Effector memory CD4-positive, alpha-beta T cell (primary cell): ENCODE data around the gene PABPC5.

Experiments used
- DNase-seq, 3 donors: peaks; one replicate each; pipeline ENCODE4 v3.0.0-alpha.2; 2020
- H3K27ac ChIP-seq: 2 replicates; pipeline ENCODE4 v1.7.0; 2013; ENCODE audit warnings: mild to moderate bottlenecking, low read length, moderate library complexity; ENCODE audit not compliant: insufficient read depth, poor library complexity, severe bottlenecking
- H3K27me3 ChIP-seq: replicated peaks from 2 replicates; pipeline ENCODE4 v1.7.0; 2013; ENCODE audit warnings: mild to moderate bottlenecking, low read length; ENCODE audit not compliant: insufficient read depth, control insufficient read depth, poor library complexity, severe bottlenecking
- H3K36me3 ChIP-seq: 2 replicates; pipeline ENCODE4 v1.7.0; 2013; ENCODE audit warnings: mild to moderate bottlenecking, low read length, moderate library complexity; ENCODE audit not compliant: control insufficient read depth, insufficient read depth
- H3K4me1 ChIP-seq: 2 replicates; pipeline ENCODE4 v1.7.0; 2013; ENCODE audit warnings: low read length, mild to moderate bottlenecking; ENCODE audit not compliant: control insufficient read depth, insufficient read depth, poor library complexity, severe bottlenecking
- H3K4me3 ChIP-seq: 2 replicates; pipeline ENCODE4 v1.7.0; 2013; ENCODE audit warnings: low read length, low read depth, mild to moderate bottlenecking; ENCODE audit not compliant: insufficient read depth, poor library complexity, severe bottlenecking
- H3K9me3 ChIP-seq: 2 replicates; pipeline ENCODE4 v1.7.0; 2013; ENCODE audit warnings: mild to moderate bottlenecking, low read length, moderate library complexity; ENCODE audit not compliant: control insufficient read depth
- total RNA-seq, 3 donors: gene quantifications; one replicate each; lab custom pipeline; 2026; lab: John Stamatoyannopoulos, UW

PABPC5 gene
- 0 reads per million in 3 donors for total RNA-seq

GRCh38 chrX:91434351-91435168 lies at the start of gene PABPC5:
PABPC5 (plus strand) TSS chrX:91434839; CDS start chrX:91435578, 739 bp downstream.
- no peak for DNase-seq
- Histone ChIP-seq H3K9me3 (no peaks in the 10 kb centered on the region), H3K36me3 (no peaks in the 10 kb centered on the region), H3K27ac (no peak within 1 kb of the TSS), H3K4me3 (no peak within 1 kb of the TSS), H3K27me3 (no peaks in the 10 kb centered on the region), H3K4me1 (no peaks in the 10 kb centered on the region)

GRCh38 chrX:91389026-91389425 lies 45.6 kb upstream of the PABPC5 start:
- Histone ChIP-seq H3K27ac (no peak overlapping the region), H3K9me3 (no peaks in the 10 kb centered on the region), H3K27me3 (no peaks in the 10 kb centered on the region), H3K36me3 (no peaks in the 10 kb centered on the region), H3K4me1 (no peaks in the 10 kb centered on the region), H3K4me3 (no peak overlapping the region)
- DNase-seq: no peak

- Histone ChIP-seq H3K9me3 (no peaks in the 10 kb centered on the region), H3K4me1 (no peaks in the 10 kb centered on the region), H3K27ac (no peak overlapping the region), H3K4me3 (no peak overlapping the region), H3K27me3 (no peaks in the 10 kb centered on the region), H3K36me3 (no peaks in the 10 kb centered on the region)
- DNase-seq: no peak
These were observed 19.9 kb upstream of the PABPC5 start for GRCh38 chrX:91414713-91415112.

DNA sequence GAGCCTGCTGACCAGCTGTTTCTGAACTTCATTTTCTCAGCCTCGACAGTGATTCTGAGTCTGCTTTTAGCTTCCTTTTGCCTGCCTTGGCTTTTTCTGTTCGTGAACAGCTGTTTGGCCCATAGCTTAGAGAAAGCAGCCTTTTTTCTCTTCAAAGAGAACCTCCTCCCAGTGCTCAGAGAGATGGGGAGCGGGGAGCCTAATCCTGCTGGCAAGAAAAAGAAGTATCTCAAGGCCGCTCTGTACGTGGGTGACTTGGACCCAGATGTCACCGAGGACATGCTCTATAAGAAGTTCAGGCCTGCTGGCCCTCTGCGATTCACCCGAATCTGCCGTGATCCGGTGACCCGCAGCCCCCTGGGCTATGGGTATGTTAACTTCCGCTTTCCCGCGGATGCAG lies 756 bp downstream of the PABPC5 start:
- Histone ChIP-seq H3K27me3 (no peaks in the 10 kb centered on the region), H3K4me3 (no peak overlapping the region), H3K27ac (no peak overlapping the region), H3K9me3 (no peaks in the 10 kb centered on the region), H3K36me3 (no peaks in the 10 kb centered on the region), H3K4me1 (no peaks in the 10 kb centered on the region)
- no peak for DNase-seq
